ENCODE data around the gene PTPRCAP. TPM values are rescaled to one million over a fixed set of nuclear protein-coding genes. Genes with fewer than 3 reads are reported as not detected.

Gene PTPRCAP
- total and polyA plus RNA-seq, 2 experiments from 2014 or later = 3.3 to 3.5 TPM

- no peaks in the 10 kb centered on the region for H3K9me3 Mint-ChIP-seq
- H3K27me3 Mint-ChIP-seq (ENCODE audit: insufficient read depth, low read depth, poor library complexity) = peaks cover 30% of the 10 kb centered on the region
- Histone ChIP-seq H3K27ac (ENCODE audit: low read depth) (no peak overlapping the region), H3K4me1 (ENCODE audit: insufficient read depth) (peaks cover 4% of the 10 kb centered on the region; the same call in 1 of the 2 replicates), H4K20me1 (replicated peaks; ENCODE audit: insufficient read depth) (no peaks in the 10 kb centered on the region), H3K79me2 (replicated peaks; ENCODE audit: insufficient read depth) (no peaks in the 10 kb centered on the region), H3K9me2 (ENCODE audit: insufficient read depth) (no peaks in the 10 kb centered on the region), H3F3A (replicated peaks; ENCODE audit: low read depth) (no peaks in the 10 kb centered on the region), H3K36me3 (ENCODE audit: insufficient read depth) (no peaks in the 10 kb centered on the region), H3K4me3 (no peak overlapping the region), H3K4me2 (no peak overlapping the region), H3K27me3 (ENCODE audit: insufficient read depth) (no peaks in the 10 kb centered on the region), H2AFZ (no peak overlapping the region)
- no peak for ATAC-seq
- H3K36me3 Mint-ChIP-seq (ENCODE audit: low read depth) = no peaks in the 10 kb centered on the region
- H3K4me1 Mint-ChIP-seq = peaks cover 21% of the 10 kb centered on the region
- no peak overlapping the region for H3K4me3 Mint-ChIP-seq
- TF ChIP-seq ZNF331 (CRISPR knock-in tag; IDR thresholded peaks at IDR 0.05; ENCODE audit: low read depth) (no peak), STAT1 (IDR thresholded peaks at IDR 0.05; ENCODE audit: unreplicated experiment) (no peak), EZH2 (IDR thresholded peaks at IDR 0.05; ENCODE audit: low read depth, unreplicated experiment) (no peak), EZH2phosphoT487 (IDR thresholded peaks at IDR 0.05; ENCODE audit: unreplicated experiment) (no peak), ZNF462 (CRISPR knock-in tag; IDR thresholded peaks at IDR 0.05) (no peak), JUNB (IDR thresholded peaks at IDR 0.05; ENCODE audit: unreplicated experiment) (no peak), ZNF114 (CRISPR knock-in tag; IDR thresholded peaks at IDR 0.05) (no peak), REST (IDR thresholded peaks at IDR 0.05; ENCODE audit: unreplicated experiment) (no peak), CTCF (conservative IDR thresholded peaks at IDR 0.05; ENCODE audit: low read depth in 2 of 2) (no peak), CREB1 (CRISPR knock-in tag; IDR thresholded peaks at IDR 0.05; ENCODE audit: low read depth) (no peak), POLR2AphosphoS5 (IDR thresholded peaks at IDR 0.05; ENCODE audit: low read depth) (no peak), ETS1 (IDR thresholded peaks at IDR 0.05) (no peak), NANOG (IDR thresholded peaks at IDR 0.05; ENCODE audit: borderline replicate concordance) (no peak)
- H3K27ac Mint-ChIP-seq = no peak overlapping the region
- DNase-seq (ENCODE audit: low spot score) = no peak
These were observed 29.8 kb downstream of the PTPRCAP start for GRCh38 chr11:67407688-67408163.
